Mucosa of gallbladder (tissue), 1 donor: ENCODE measurements around the gene NCS1. TPM values are rescaled to one million over a fixed set of nuclear protein-coding genes. Genes with fewer than 3 reads are reported as not detected.
A peak's percentile ranks its signal among the peaks of the same experiment; 100 is the strongest.

Experiments
- DNase-seq: peaks from one replicate; pipeline ENCODE4 v3.0.0-alpha.2; 2020; ENCODE audit warnings: low spot score
- total RNA-seq: library from RNA; stranded (reverse); gene quantifications from one replicate; pipeline ENCODE4 v1.2.1, GENCODE V29; 2021
- donor health status: DM: no; HTN: no; CAD: no.

The NCS1 gene
- total RNA-seq, 1 donor from 2014 or later, result 50.3 TPM

- DNase-seq, result no peak
These were observed 4.6 kb downstream of the NCS1 start for GRCh38 chr9:130176760-130177159.

GRCh38 chr9:130177898-130178805, 5.9 kb downstream of the NCS1 start:
- no peak for DNase-seq

- no peak for DNase-seq
These were observed 7.2 kb downstream of the NCS1 start for GRCh38 chr9:130179331-130179907.

GRCh38 chr9:130180516-130180915, 8.3 kb downstream of the NCS1 start:
- no peak for DNase-seq

GRCh38 chr9:130181678-130182380, 9.6 kb downstream of the NCS1 start:
- DNase-seq, result no peak

DNA sequence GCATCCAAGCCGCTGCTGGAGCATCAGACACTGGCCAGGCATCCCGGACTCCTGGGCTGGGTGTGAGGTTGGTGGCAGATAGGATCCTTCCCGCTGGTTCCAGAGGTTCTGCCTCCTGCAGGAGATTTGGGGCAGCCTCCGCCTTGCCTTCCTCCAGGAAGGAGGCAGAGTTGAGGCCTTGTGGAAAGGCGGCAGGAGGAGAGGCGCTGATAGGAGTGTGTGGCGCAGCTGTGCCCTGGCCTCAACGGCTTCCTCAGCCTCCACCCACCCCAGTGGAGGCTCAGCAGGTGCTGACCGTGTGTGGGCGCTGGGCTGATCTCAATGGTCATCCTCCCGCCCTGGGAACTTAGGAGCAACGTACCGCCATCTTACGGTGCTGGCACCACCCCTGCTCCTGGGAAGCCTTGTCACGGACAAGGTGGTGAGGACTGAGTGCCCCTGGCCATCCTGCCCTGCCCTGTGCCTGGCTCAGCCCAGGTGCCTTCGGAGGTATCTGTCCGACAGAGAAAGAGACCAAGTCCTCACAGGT, 10.2 kb downstream of the NCS1 start:
- no peak for DNase-seq

GRCh38 chr9:130183133-130183762, 11.0 kb downstream of the NCS1 start:
- DNase-seq, result no peak

GRCh38 chr9:130185017-130185416, 12.8 kb downstream of the NCS1 start:
- no peak for DNase-seq

DNA sequence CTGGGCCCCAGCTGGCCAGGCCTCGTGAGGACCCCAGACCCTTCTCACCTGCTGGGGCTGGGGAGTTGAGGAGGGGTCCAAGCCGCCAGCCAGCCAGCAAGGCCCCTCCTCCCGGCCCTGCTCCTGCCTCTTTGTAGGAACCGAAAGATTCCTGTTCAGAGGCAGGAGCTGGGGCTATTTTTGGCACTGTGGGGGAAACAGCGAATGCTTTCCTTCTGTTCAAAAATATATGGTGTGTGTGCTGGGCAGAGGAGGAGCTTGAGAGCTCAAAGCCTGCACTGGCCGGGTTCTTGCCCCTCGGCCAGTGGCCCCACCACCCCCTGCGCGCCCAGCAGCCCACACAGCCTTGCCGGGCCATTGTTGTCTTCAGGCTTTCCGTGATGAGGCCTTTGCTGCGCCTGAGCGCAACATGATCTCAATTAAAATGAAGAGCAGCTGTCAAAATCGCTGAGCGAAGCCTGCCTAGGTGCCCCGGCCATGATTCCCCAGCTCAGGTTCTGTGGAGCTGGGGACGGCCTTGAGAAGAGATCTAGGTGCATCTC, 13.4 kb downstream of the NCS1 start:
- DNase-seq, result no peak

GRCh38 chr9:130186051-130186450, 13.8 kb downstream of the NCS1 start:
- DNase-seq, result no peak

GRCh38 chr9:130186839-130187522, 14.8 kb downstream of the NCS1 start:
- peak; percentile 63 for DNase-seq

GRCh38 chr9:130187523-130187846, 15.3 kb downstream of the NCS1 start:
- no peak for DNase-seq

DNA sequence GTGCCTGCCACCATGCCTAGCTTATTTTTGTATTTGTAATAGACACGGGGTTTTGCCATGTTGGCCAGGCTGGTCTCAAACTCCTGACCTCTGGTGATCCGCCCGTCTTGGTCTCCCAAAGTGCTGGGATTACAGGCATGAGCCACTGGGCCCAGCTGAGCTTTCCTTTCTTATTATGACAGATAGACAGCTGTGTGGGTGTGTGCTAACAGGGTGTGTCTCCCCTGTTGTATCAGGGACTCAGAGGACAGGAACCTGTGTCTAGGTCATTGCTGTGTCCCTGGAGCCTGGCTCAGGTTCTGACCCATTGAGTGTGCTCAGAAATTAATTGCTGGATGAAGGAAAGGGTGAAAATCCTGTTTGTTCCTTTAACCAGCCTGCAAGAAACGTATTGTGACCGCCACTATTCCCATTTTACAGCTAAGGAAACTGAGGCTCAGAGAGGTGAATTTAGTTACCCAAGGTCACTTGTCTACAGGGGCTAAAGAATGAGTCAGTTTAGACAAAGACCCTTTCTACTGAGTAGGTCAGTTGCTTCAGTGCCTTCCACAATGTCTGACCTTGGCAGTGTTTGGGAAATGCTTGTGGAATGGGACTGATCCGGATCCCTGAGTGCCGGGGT, 16.8 kb downstream of the NCS1 start:
- no peak for DNase-seq

DNA sequence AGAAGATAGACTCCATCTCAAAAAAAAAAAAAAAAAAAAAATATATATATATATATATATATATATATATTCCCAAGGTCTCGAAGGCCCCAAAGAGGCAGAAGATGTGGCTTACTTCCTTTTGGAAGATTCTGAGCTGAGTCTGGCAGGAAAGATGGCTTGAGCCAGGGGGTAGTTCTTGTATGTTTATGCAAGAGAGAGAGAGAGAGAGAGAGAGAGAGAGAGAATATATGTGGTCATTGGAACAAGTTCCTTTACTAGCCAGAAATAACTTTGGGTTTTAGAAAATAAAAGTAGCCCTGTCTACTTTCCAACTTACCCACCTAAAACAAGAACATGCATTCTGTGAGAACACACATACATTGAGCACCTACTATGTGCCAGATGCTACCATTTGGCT, 17.6 kb downstream of the NCS1 start:
- DNase-seq, result no peak

- DNase-seq, result no peak
These were observed 19.0 kb downstream of the NCS1 start for GRCh38 chr9:130191068-130191748.

- DNase-seq, result no peak
These were observed 19.5 kb downstream of the NCS1 start for GRCh38 chr9:130191749-130192120.

GRCh38 chr9:130192382-130192999, 20.3 kb downstream of the NCS1 start:
- no peak for DNase-seq

DNA sequence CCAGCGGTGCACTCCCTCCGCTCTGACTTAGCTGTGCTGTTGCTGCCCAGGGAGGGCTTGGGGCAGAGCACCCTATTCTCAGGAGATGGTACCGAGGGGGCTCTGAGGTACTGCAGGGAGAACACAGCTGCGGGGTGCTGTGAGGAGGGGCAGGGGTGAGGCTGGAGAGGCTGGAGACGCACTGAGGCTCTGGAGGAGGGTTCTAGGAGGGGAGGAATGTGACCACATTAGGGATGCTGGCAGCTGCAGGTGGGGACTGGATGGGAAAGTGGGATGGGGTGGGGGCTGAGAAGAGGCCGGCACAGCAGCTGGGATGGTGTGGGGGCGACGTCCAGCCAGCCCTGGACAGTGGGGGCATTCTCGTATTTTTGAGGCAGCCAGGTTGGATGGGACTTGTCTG, 20.9 kb downstream of the NCS1 start:
- no peak for DNase-seq

GRCh38 chr9:130193531-130194377, 21.6 kb downstream of the NCS1 start:
- no peak for DNase-seq
